ENCODE measurements around the gene DUOX1. TPM values are rescaled to one million over a fixed set of nuclear protein-coding genes. Genes with fewer than 3 reads are reported as not detected.

Gene DUOX1
- total RNA-seq, 4 donors from 2014 or later, result 0.14 to 4.1 (median 0.64) TPM; not detected in 1

DNA sequence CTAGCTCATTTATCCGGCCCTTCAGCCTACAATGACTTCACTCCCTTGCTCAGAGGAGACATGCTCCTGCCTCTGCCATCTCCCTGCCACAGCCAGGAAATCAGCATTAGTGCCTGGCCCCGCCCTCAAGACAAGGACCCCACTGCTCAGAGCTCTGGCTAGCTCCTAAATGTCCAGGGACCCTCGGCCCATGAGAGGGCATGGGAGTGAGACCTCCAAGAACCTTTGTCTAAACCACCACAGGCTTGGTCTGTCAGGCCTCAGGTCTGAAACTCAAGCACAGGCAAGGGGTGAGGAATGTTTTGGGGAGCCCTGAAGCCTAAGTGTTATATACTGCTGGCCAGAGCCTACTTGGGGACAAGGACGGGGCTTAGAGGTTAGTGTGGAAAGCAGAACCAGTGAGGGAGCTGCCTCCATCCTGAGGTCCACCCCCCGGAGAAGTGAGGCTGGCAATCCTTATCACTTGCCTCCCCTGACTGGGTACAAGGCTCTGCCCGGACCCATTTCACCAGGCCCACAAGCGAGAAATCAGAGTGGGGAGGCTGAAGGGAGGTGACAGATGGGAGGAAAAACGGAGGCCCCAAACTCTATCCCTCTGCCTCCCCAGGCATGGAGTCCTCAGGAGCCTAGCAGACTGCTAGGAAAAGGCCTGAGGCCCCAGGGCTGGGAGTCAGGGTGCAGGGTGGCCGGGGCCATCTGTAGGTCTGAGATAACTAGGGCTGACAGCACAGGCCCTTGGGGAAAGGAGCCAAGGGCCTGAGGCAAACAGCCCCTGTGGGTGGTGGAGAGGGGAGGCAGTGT, 39.2 kb downstream of the DUOX1 start:
- 87% methylated on average over 9 of the region's 9 CpGs; no CpG with 5 or more reads in 1 of the 2 donors for WGBS, 2 donors (ENCODE audit: low coverage in 1 of 2)
- no peak for TF ChIP-seq POLR2A (IDR thresholded peaks at IDR 0.05)
- no peak for TF ChIP-seq EP300 (IDR thresholded peaks at IDR 0.05; ENCODE audit: low read depth)
- no peak for TF ChIP-seq POLR2AphosphoS5 (IDR thresholded peaks at IDR 0.05)
- TF ChIP-seq, protein P1, sequence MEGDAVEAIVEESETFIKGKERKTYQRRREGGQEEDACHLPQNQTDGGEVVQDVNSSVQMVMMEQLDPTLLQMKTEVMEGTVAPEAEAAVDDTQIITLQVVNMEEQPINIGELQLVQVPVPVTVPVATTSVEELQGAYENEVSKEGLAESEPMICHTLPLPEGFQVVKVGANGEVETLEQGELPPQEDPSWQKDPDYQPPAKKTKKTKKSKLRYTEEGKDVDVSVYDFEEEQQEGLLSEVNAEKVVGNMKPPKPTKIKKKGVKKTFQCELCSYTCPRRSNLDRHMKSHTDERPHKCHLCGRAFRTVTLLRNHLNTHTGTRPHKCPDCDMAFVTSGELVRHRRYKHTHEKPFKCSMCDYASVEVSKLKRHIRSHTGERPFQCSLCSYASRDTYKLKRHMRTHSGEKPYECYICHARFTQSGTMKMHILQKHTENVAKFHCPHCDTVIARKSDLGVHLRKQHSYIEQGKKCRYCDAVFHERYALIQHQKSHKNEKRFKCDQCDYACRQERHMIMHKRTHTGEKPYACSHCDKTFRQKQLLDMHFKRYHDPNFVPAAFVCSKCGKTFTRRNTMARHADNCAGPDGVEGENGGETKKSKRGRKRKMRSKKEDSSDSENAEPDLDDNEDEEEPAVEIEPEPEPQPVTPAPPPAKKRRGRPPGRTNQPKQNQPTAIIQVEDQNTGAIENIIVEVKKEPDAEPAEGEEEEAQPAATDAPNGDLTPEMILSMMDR (IDR thresholded peaks at IDR 0.05), result no peak
- H3K36me3 ChIP-seq, result no peaks in the 10 kb centered on the region
- no peaks in the 10 kb centered on the region for H3K9me3 ChIP-seq
- in situ Hi-C loops (cut with MboI; ENCODE audit: low pct_ligation_motif_present in 1 of 4, low pct_unique_long_range_greater_than_20kb in 1 of 4, low sequenced_read_pairs in 3 of 4) (loop anchor here in 2 of 4 donors (25.0 kb wide), 2 partner anchors 218 to 443 kb away; partner anchors contain the start of gene GATM (in 1 of the 2)), intact Hi-C loops (cut with DNase I; ENCODE audit: low total_unique reads) (loop anchor here (10.0 kb wide), 1 partner anchor 226 kb away; no protein-coding TSS in a partner anchor)
- DNase-seq, result no peak
- no peaks in the 10 kb centered on the region for H3K27me3 ChIP-seq
- peaks cover 6 to 13% (median 12%) of the 10 kb centered on the region in 4 donors for H3K4me1 ChIP-seq
- peak overlapping the region in 1 of 4 donors; percentile 95 for H3K27ac ChIP-seq
- no peak overlapping the region for H3K4me3 ChIP-seq

DNA sequence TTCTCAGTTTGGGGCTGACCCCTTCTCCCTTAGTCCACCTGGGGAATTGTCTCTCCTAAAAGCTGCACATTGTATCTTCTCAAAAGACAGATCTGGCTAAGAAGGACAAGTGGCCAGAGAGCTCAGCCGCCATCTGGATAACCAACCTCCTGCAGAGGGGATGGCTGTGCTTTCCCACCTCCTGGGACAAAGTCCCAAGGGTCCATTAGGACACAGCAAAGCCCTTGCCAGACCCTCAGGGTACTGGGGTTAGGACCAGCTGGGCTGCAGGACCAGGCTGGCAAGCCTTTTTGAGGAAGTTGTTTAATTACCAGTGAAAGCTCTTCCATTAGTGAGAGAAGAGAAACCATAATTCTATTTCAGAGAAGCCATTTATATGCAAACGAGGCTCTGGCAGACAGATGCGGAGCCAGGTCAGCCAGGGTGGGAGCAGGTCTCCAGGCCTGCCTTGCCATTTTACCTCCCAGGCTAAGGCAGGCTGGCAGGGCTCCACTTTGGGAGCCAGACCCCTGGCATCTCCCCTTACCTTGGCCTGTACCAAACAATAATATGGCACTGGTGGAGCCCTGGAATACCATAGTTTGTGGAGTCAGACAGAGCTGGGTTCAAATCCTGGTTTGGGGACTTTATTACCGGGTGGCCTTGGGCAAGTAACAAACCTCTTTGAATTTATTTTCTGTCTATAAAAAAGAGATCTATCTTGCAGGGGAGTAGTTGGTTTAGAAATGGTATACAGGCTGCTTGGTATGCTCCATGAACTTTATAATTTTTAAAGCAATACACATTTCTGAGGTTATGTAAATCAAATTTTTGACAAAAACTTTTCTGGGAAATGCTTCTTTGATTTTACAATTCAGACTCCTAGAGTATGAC, 40.0 kb downstream of the DUOX1 start:
- H3K4me3 ChIP-seq, result no peak overlapping the region
- in situ Hi-C loops (cut with MboI; ENCODE audit: low pct_ligation_motif_present in 1 of 4, low pct_unique_long_range_greater_than_20kb in 1 of 4, low sequenced_read_pairs in 3 of 4) (loop anchor here in 2 of 4 donors (25.0 kb wide), 2 partner anchors 217 to 442 kb away; partner anchors contain the start of gene GATM (in 1 of the 2)), intact Hi-C loops (cut with DNase I; ENCODE audit: low total_unique reads) (loop anchor here (10.0 kb wide), 1 partner anchor 225 kb away; no protein-coding TSS in a partner anchor)
- H3K9me3 ChIP-seq, result no peaks in the 10 kb centered on the region
- no peaks in the 10 kb centered on the region for H3K27me3 ChIP-seq
- no peak overlapping the region for H3K27ac ChIP-seq
- H3K4me1 ChIP-seq, result peaks cover 6 to 13% (median 12%) of the 10 kb centered on the region in 4 donors
- WGBS, 2 donors (ENCODE audit: low coverage in 1 of 2), result 73 to 79% methylated on average over 3 to 4 of the region's 4 CpGs
- TF ChIP-seq POLR2A (IDR thresholded peaks at IDR 0.05) (no peak), POLR2AphosphoS5 (IDR thresholded peaks at IDR 0.05) (no peak), EP300 (IDR thresholded peaks at IDR 0.05; ENCODE audit: low read depth) (no peak)
- TF ChIP-seq, protein P1 (IDR thresholded peaks at IDR 0.05), result no peak
- H3K36me3 ChIP-seq, result no peaks in the 10 kb centered on the region
- DNase-seq, result no peak

DNA sequence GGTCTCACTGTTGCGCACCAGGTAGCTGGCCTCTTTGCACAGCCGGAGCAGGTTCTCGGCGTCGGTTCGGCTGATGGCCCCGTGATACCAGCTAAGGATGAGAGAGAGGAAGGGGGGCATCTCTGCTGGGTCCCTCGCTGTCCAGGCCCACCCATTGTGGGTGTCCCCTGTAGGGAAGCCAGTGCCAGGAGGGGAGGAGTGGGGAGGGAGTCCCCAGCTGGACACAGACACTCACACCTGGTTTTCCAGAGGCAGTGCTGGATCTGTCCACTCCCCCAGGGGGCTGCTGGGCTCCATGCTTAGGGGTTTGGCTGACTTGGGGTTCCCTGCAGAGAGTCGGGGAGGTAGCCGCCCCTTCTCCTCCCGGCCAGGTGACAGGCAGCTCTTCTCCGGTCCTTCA, 42.1 kb downstream of the DUOX1 start:
- Histone ChIP-seq H3K4me3 (no peak overlapping the region), H3K27me3 (no peaks in the 10 kb centered on the region), H3K36me3 (no peaks in the 10 kb centered on the region), H3K27ac (no peak overlapping the region), H3K4me1 (no peaks in the 10 kb centered on the region), H3K9me3 (no peaks in the 10 kb centered on the region)
- intact Hi-C loops (cut with DNase I; ENCODE audit: low total_unique reads), result no loop called here
- TF ChIP-seq POLR2A (IDR thresholded peaks at IDR 0.05), result no peak
- no peak for TF ChIP-seq EP300 (IDR thresholded peaks at IDR 0.05; ENCODE audit: low read depth)
- TF ChIP-seq POLR2AphosphoS5 (IDR thresholded peaks at IDR 0.05), result no peak
- TF ChIP-seq, protein P1 (IDR thresholded peaks at IDR 0.05), result no peak
- in situ Hi-C loops (cut with MboI; ENCODE audit: low pct_ligation_motif_present in 1 of 4, low pct_unique_long_range_greater_than_20kb in 1 of 4, low sequenced_read_pairs in 3 of 4), result loop anchor here in 2 of 4 donors (25.0 kb wide), 2 partner anchors 215 to 440 kb away; partner anchors contain the start of gene GATM (in 1 of the 2)
- DNase-seq, result no peak
- 89% methylated on average over 11 of the region's 12 CpGs; no CpG with 5 or more reads in 1 of the 2 donors for WGBS, 2 donors (ENCODE audit: low coverage in 1 of 2)
